WTC11 (cell line): Measurements from ENCODE around the gene TCN2. TPM values are rescaled to one million over a fixed set of nuclear protein-coding genes. Genes with fewer than 3 reads are reported as not detected.

Experiments used
- ATAC-seq: fragments of 200-7000 bp; cut with Tn5 transposase; 2 replicates; pipeline ENCODE4 v1.10.0; 2021; ENCODE audit warnings: mild to moderate bottlenecking, moderate library complexity
- CTCF ChIA-PET: fragments of 300-600 bp; sonication (Branson Sonifier 250); formaldehyde crosslinking; loops from one replicate; lab custom pipeline; 2021; ENCODE audit warnings: antibody characterized with exemption; lab: Charles Lee
- POLR2A ChIA-PET: fragments of 350-600 bp; sonication (Branson Sonifier 250); formaldehyde crosslinking; loops from one replicate; lab custom pipeline; 2021; ENCODE audit warnings: antibody characterized with exemption; lab: Charles Lee
- DNase-seq: peaks from one replicate; pipeline ENCODE4 v3.0.0; 2021; ENCODE audit warnings: low spot score
- H3K27ac Mint-ChIP-seq: 2 replicates; pipeline ENCODE4 v1.8.0; 2021; ENCODE audit warnings: mixed read lengths
- H3K27me3 Mint-ChIP-seq: 2 replicates; pipeline ENCODE4 v1.8.0; 2021; ENCODE audit warnings: low read depth, mild to moderate bottlenecking, moderate library complexity, mixed read lengths
- H3K36me3 Mint-ChIP-seq: 2 replicates; pipeline ENCODE4 v1.8.0; 2021; ENCODE audit warnings: mixed read lengths
- H3K4me1 Mint-ChIP-seq: 2 replicates; pipeline ENCODE4 v1.8.0; 2022; ENCODE audit warnings: mixed read lengths
- H3K4me3 Mint-ChIP-seq: 2 replicates; pipeline ENCODE4 v1.8.0; 2021; ENCODE audit warnings: mild to moderate bottlenecking, moderate library complexity, mixed read lengths
- H3K9me3 Mint-ChIP-seq: 2 replicates; pipeline ENCODE4 v1.8.0; 2021; ENCODE audit warnings: mixed read lengths
- FOXP1 ChIP-seq: sonication (generic); formaldehyde crosslinking; IDR thresholded peaks from 2 replicates; pipeline ENCODE4 v1.8.0; 2022; ENCODE audit warnings: missing genetic modification reagents, mild to moderate bottlenecking, moderate library complexity, borderline replicate concordance
- GRHL2 ChIP-seq: fragments of 250-450 bp; sonication (Bioruptor Pico); IDR thresholded peaks from 2 replicates; pipeline ENCODE4 v1.8.0; 2022; ENCODE audit warnings: mild to moderate bottlenecking, moderate library complexity; ENCODE audit not compliant: insufficient replicate concordance, severe bottlenecking
- JAZF1 ChIP-seq: fragments of 250-450 bp; sonication (Bioruptor Pico); IDR thresholded peaks from 2 replicates; pipeline ENCODE4 v1.9.0; 2021; ENCODE audit warnings: moderate library complexity, mild to moderate bottlenecking, inconsistent platforms
- JUN ChIP-seq: sonication (generic); formaldehyde crosslinking; IDR thresholded peaks from 2 replicates; pipeline ENCODE4 v1.8.0; 2023; ENCODE audit warnings: mild to moderate bottlenecking, missing genetic modification reagents
- MXD4 ChIP-seq: fragments of 250-450 bp; sonication (Bioruptor Pico); IDR thresholded peaks from 2 replicates; pipeline ENCODE4 v1.8.0; 2021; ENCODE audit warnings: mild to moderate bottlenecking, moderate library complexity, borderline replicate concordance
- NR1H2 ChIP-seq: sonication (generic); formaldehyde crosslinking; IDR thresholded peaks from 2 replicates; pipeline ENCODE4 v1.9.0; 2021; ENCODE audit warnings: mild to moderate bottlenecking, moderate library complexity, missing genetic modification reagents
- OVOL2 ChIP-seq: fragments of 250-450 bp; sonication (Bioruptor Pico); IDR thresholded peaks from 2 replicates; pipeline ENCODE4 v1.9.0; 2021; ENCODE audit warnings: mild to moderate bottlenecking, borderline replicate concordance
- PRRX2 ChIP-seq: fragments of 250-450 bp; sonication (Bioruptor Pico); IDR thresholded peaks from 2 replicates; pipeline ENCODE4 v1.8.0; 2021; ENCODE audit warnings: mild to moderate bottlenecking
- RORB ChIP-seq: fragments of 250-450 bp; sonication (Bioruptor Pico); IDR thresholded peaks from 2 replicates; pipeline ENCODE4 v1.9.0; 2021; ENCODE audit warnings: mild to moderate bottlenecking
- SOX15 ChIP-seq: fragments of 250-450 bp; sonication (Bioruptor Pico); IDR thresholded peaks from 2 replicates; pipeline ENCODE4 v1.9.0; 2021; ENCODE audit warnings: mild to moderate bottlenecking
- TCF7 ChIP-seq: sonication (generic); formaldehyde crosslinking; IDR thresholded peaks from 2 replicates; pipeline ENCODE4 v1.8.0; 2022; ENCODE audit warnings: mild to moderate bottlenecking, low read depth, missing genetic modification reagents, moderate library complexity
- TEAD4 ChIP-seq: sonication (generic); formaldehyde crosslinking; IDR thresholded peaks from 2 replicates; pipeline ENCODE4 v1.8.0; 2022; ENCODE audit warnings: mild to moderate bottlenecking, missing genetic modification reagents
- ZNF121 ChIP-seq: sonication (generic); formaldehyde crosslinking; IDR thresholded peaks from 2 replicates; pipeline ENCODE4 v1.8.0; 2023; ENCODE audit warnings: missing genetic modification reagents
- ZNF263 ChIP-seq: sonication (generic); formaldehyde crosslinking; IDR thresholded peaks from 2 replicates; pipeline ENCODE4 v1.8.1; 2022; ENCODE audit warnings: low read depth, mild to moderate bottlenecking, moderate library complexity, missing genetic modification reagents
- ZNF423 ChIP-seq: fragments of 250-450 bp; sonication (Bioruptor Pico); IDR thresholded peaks from 2 replicates; pipeline ENCODE4 v2.1.2; 2022; ENCODE audit warnings: mild to moderate bottlenecking, moderate library complexity
- ZNF671 ChIP-seq: fragments of 250-450 bp; sonication (Bioruptor Pico); IDR thresholded peaks from 2 replicates; pipeline ENCODE4 v1.8.0; 2021; ENCODE audit warnings: mild to moderate bottlenecking
- total RNA-seq: library from RNA; stranded (reverse); gene quantifications from 3 replicates; pipeline ENCODE4 v1.2.3, GENCODE V29; 2021
- TF ChIP-seq, protein P1 (sequence below): sonication (generic); formaldehyde crosslinking; IDR thresholded peaks from 2 replicates; pipeline ENCODE4 v1.8.1; 2023; ENCODE audit warnings: mild to moderate bottlenecking, missing genetic modification reagents
- TF ChIP-seq, protein P2 (sequence below): sonication (generic); formaldehyde crosslinking; conservative IDR thresholded peaks from 2 replicates; pipeline ENCODE4 v1.8.1; 2023; ENCODE audit warnings: mild to moderate bottlenecking, low read depth, missing genetic modification reagents, moderate library complexity
- TF ChIP-seq, protein P3 (sequence below): sonication (generic); formaldehyde crosslinking; IDR thresholded peaks from 2 replicates; pipeline ENCODE4 v1.8.1; 2023; ENCODE audit warnings: mild to moderate bottlenecking, missing genetic modification reagents, moderate library complexity
- TF ChIP-seq, protein P4 (sequence below): fragments of 250-450 bp; sonication (Bioruptor Pico); IDR thresholded peaks from 2 replicates; pipeline ENCODE4 v2.1.2; 2022; ENCODE audit warnings: mild to moderate bottlenecking, moderate library complexity
- TF ChIP-seq, protein P5 (sequence below): sonication (generic); formaldehyde crosslinking; IDR thresholded peaks from 2 replicates; pipeline ENCODE4 v1.8.0; 2022; ENCODE audit warnings: mild to moderate bottlenecking, missing genetic modification reagents
- TF ChIP-seq, protein P6 (sequence below): sonication (generic); formaldehyde crosslinking; IDR thresholded peaks from 2 replicates; pipeline ENCODE4 v1.8.0; 2023; ENCODE audit warnings: mild to moderate bottlenecking, missing genetic modification reagents
- TF ChIP-seq, protein P7 (sequence below): sonication (generic); formaldehyde crosslinking; IDR thresholded peaks from 2 replicates; pipeline ENCODE4 v1.8.1; 2023; ENCODE audit warnings: mild to moderate bottlenecking, missing genetic modification reagents, moderate library complexity
- TF ChIP-seq, protein P8 (sequence below): sonication (generic); formaldehyde crosslinking; IDR thresholded peaks from 2 replicates; pipeline ENCODE4 v1.8.1; 2022; ENCODE audit warnings: low read depth, mild to moderate bottlenecking, moderate library complexity, missing genetic modification reagents, borderline replicate concordance

Gene TCN2
- total RNA-seq, 1 experiment from 2014 or later: 39.0 TPM

DNA sequence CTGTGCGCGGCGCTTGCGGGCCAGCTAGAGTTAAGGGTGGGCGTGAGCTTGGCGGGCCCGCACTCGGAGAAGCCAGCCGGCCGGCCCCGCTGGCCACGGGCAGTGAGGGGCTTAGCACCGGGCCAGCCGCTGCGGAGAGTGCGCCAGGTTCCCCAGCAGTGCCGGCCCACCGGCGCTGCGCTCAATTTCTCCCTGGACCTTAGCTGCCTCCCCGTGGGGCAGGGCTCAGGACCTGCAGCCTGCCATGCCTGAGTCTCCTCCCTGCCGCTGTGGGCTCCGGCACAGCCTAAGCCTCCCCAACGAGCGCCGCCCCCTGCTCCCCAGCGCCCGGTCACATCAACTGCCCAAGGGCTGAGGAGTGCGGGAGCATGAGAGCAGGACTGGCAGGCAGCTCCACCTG, 10.1 kb upstream of the TCN2 start (continued):
- TF ChIP-seq, protein P1, sequence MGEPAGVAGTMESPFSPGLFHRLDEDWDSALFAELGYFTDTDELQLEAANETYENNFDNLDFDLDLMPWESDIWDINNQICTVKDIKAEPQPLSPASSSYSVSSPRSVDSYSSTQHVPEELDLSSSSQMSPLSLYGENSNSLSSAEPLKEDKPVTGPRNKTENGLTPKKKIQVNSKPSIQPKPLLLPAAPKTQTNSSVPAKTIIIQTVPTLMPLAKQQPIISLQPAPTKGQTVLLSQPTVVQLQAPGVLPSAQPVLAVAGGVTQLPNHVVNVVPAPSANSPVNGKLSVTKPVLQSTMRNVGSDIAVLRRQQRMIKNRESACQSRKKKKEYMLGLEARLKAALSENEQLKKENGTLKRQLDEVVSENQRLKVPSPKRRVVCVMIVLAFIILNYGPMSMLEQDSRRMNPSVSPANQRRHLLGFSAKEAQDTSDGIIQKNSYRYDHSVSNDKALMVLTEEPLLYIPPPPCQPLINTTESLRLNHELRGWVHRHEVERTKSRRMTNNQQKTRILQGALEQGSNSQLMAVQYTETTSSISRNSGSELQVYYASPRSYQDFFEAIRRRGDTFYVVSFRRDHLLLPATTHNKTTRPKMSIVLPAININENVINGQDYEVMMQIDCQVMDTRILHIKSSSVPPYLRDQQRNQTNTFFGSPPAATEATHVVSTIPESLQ (CRISPR knock-in tag): no peak
- TF ChIP-seq SOX15 (CRISPR knock-in tag): no peak
- TF ChIP-seq, protein P2, sequence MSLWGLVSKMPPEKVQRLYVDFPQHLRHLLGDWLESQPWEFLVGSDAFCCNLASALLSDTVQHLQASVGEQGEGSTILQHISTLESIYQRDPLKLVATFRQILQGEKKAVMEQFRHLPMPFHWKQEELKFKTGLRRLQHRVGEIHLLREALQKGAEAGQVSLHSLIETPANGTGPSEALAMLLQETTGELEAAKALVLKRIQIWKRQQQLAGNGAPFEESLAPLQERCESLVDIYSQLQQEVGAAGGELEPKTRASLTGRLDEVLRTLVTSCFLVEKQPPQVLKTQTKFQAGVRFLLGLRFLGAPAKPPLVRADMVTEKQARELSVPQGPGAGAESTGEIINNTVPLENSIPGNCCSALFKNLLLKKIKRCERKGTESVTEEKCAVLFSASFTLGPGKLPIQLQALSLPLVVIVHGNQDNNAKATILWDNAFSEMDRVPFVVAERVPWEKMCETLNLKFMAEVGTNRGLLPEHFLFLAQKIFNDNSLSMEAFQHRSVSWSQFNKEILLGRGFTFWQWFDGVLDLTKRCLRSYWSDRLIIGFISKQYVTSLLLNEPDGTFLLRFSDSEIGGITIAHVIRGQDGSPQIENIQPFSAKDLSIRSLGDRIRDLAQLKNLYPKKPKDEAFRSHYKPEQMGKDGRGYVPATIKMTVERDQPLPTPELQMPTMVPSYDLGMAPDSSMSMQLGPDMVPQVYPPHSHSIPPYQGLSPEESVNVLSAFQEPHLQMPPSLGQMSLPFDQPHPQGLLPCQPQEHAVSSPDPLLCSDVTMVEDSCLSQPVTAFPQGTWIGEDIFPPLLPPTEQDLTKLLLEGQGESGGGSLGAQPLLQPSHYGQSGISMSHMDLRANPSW: no peak
- TF ChIP-seq JUN: no peak
- TF ChIP-seq, protein P3, sequence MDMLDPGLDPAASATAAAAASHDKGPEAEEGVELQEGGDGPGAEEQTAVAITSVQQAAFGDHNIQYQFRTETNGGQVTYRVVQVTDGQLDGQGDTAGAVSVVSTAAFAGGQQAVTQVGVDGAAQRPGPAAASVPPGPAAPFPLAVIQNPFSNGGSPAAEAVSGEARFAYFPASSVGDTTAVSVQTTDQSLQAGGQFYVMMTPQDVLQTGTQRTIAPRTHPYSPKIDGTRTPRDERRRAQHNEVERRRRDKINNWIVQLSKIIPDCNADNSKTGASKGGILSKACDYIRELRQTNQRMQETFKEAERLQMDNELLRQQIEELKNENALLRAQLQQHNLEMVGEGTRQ (CRISPR knock-in tag): no peak
- TF ChIP-seq RORB (CRISPR knock-in tag): no peak
- TF ChIP-seq PRRX2 (CRISPR knock-in tag): no peak
- no peak for TF ChIP-seq GRHL2 (CRISPR knock-in tag)
- TF ChIP-seq, protein P4, sequence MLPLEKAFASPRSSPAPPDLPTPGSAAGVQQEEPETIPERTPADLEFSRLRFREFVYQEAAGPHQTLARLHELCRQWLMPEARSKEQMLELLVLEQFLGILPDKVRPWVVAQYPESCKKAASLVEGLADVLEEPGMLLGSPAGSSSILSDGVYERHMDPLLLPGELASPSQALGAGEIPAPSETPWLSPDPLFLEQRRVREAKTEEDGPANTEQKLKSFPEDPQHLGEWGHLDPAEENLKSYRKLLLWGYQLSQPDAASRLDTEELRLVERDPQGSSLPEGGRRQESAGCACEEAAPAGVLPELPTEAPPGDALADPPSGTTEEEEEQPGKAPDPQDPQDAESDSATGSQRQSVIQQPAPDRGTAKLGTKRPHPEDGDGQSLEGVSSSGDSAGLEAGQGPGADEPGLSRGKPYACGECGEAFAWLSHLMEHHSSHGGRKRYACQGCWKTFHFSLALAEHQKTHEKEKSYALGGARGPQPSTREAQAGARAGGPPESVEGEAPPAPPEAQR (CRISPR knock-in tag): no peak
- no peak for TF ChIP-seq ZNF121 (CRISPR knock-in tag)
- TF ChIP-seq, protein P5, sequence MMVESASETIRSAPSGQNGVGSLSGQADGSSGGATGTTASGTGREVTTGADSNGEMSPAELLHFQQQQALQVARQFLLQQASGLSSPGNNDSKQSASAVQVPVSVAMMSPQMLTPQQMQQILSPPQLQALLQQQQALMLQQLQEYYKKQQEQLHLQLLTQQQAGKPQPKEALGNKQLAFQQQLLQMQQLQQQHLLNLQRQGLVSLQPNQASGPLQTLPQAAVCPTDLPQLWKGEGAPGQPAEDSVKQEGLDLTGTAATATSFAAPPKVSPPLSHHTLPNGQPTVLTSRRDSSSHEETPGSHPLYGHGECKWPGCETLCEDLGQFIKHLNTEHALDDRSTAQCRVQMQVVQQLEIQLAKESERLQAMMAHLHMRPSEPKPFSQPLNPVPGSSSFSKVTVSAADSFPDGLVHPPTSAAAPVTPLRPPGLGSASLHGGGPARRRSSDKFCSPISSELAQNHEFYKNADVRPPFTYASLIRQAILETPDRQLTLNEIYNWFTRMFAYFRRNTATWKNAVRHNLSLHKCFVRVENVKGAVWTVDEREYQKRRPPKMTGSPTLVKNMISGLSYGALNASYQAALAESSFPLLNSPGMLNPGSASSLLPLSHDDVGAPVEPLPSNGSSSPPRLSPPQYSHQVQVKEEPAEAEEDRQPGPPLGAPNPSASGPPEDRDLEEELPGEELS (CRISPR knock-in tag): no peak
- TF ChIP-seq OVOL2 (CRISPR knock-in tag): no peak
- no peak for TF ChIP-seq ZNF263

DNA sequence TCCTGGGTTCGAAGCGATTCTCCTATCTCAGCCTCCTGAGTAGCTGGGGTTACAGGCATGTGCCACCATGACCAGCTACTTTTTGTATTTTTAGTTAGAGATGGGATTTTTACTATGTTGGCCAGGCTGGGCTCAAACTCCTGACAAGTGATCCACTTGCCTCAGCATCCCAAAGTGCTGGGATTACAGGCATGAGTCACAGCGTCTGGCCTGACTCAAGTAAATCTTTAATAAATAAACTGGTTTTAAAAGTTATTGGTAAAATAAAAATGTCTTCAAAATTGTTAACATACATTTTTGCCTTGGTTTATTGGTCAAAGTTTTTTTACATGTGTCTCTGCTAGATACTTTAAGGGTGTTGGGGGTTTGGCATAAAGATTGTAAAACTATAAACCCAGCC, 8.0 kb upstream of the TCN2 start:
- POLR2A ChIA-PET: no interaction called here
- no peak overlapping the region for H3K4me3 Mint-ChIP-seq
- no peaks in the 10 kb centered on the region; the same call in 1 of the 2 replicates for H3K4me1 Mint-ChIP-seq
- no peak for TF ChIP-seq RORB (CRISPR knock-in tag)
- TF ChIP-seq, protein P6, sequence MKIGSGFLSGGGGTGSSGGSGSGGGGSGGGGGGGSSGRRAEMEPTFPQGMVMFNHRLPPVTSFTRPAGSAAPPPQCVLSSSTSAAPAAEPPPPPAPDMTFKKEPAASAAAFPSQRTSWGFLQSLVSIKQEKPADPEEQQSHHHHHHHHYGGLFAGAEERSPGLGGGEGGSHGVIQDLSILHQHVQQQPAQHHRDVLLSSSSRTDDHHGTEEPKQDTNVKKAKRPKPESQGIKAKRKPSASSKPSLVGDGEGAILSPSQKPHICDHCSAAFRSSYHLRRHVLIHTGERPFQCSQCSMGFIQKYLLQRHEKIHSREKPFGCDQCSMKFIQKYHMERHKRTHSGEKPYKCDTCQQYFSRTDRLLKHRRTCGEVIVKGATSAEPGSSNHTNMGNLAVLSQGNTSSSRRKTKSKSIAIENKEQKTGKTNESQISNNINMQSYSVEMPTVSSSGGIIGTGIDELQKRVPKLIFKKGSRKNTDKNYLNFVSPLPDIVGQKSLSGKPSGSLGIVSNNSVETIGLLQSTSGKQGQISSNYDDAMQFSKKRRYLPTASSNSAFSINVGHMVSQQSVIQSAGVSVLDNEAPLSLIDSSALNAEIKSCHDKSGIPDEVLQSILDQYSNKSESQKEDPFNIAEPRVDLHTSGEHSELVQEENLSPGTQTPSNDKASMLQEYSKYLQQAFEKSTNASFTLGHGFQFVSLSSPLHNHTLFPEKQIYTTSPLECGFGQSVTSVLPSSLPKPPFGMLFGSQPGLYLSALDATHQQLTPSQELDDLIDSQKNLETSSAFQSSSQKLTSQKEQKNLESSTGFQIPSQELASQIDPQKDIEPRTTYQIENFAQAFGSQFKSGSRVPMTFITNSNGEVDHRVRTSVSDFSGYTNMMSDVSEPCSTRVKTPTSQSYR (CRISPR knock-in tag): no peak
- no peak for TF ChIP-seq JAZF1
- no peak for TF ChIP-seq TEAD4 (CRISPR knock-in tag)
- TF ChIP-seq ZNF423: no peak
- TF ChIP-seq OVOL2 (CRISPR knock-in tag): no peak
- TF ChIP-seq FOXP1: no peak
- no peak for TF ChIP-seq ZNF671 (CRISPR knock-in tag)
- no peak for TF ChIP-seq TCF7 (CRISPR knock-in tag)
- TF ChIP-seq NR1H2 (CRISPR knock-in tag): no peak
- TF ChIP-seq, protein P7, sequence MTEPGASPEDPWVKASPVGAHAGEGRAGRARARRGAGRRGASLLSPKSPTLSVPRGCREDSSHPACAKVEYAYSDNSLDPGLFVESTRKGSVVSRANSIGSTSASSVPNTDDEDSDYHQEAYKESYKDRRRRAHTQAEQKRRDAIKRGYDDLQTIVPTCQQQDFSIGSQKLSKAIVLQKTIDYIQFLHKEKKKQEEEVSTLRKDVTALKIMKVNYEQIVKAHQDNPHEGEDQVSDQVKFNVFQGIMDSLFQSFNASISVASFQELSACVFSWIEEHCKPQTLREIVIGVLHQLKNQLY: no peak
- TF ChIP-seq, protein P8, sequence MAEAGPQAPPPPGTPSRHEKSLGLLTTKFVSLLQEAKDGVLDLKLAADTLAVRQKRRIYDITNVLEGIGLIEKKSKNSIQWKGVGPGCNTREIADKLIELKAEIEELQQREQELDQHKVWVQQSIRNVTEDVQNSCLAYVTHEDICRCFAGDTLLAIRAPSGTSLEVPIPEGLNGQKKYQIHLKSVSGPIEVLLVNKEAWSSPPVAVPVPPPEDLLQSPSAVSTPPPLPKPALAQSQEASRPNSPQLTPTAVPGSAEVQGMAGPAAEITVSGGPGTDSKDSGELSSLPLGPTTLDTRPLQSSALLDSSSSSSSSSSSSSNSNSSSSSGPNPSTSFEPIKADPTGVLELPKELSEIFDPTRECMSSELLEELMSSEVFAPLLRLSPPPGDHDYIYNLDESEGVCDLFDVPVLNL: no peak
- no peak for TF ChIP-seq MXD4 (CRISPR knock-in tag)

More for the DNA sequence above, 8.0 kb upstream of the TCN2 start:
- Mint-ChIP-seq H3K36me3 (no peaks in the 10 kb centered on the region), H3K27ac (no peak overlapping the region), H3K9me3 (peaks cover 7% of the 10 kb centered on the region; the same call in 1 of the 2 replicates), H3K27me3 (peaks cover 13% of the 10 kb centered on the region)
- ATAC-seq (no peak), DNase-seq (no peak)
- CTCF ChIA-PET: interaction anchor here (1.3 kb wide), 1 partner anchor 42 kb away, joined by 3 read pairs; no protein-coding TSS in a partner anchor
